ENCODE measurements around the gene GRK3. TPM values are rescaled to one million over a fixed set of nuclear protein-coding genes. Genes with fewer than 3 reads are reported as not detected.

The GRK3 gene
- total RNA-seq, 4 donors from 2014 or later: 2.0 to 12.4 (median 3.6) TPM

DNA sequence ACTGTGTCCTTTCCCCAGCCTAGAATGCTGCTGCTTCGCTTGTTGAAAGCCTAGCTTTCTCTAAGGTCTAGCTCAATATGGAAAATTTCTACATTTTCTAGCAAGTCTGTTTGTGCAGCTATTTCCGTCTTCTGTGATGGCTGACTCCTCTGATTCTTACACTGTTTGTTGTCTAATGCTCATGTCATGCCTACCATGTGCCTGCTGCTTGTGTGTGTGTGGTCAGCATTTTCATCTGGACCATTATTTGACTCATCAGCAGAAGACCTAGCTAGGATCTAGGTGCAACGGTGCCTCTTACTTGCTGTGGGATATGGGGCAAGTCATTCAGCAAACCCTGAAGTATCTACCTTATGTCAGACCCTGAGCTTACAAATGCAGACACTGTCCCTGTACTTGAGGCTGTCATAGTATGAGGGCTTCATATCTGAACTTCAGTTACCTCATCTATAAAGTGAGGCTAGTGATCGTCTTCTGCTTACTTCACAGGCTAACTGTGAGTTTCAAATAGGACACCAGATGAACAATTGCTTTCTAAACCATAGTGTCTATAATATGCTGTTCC lies 91.0 kb downstream of the GRK3 start:
- DNase-seq: no peak
- no peaks in the 10 kb centered on the region for H3K9me3 ChIP-seq
- TF ChIP-seq POLR2A (IDR thresholded peaks at IDR 0.05): no peak
- TF ChIP-seq, protein P1, sequence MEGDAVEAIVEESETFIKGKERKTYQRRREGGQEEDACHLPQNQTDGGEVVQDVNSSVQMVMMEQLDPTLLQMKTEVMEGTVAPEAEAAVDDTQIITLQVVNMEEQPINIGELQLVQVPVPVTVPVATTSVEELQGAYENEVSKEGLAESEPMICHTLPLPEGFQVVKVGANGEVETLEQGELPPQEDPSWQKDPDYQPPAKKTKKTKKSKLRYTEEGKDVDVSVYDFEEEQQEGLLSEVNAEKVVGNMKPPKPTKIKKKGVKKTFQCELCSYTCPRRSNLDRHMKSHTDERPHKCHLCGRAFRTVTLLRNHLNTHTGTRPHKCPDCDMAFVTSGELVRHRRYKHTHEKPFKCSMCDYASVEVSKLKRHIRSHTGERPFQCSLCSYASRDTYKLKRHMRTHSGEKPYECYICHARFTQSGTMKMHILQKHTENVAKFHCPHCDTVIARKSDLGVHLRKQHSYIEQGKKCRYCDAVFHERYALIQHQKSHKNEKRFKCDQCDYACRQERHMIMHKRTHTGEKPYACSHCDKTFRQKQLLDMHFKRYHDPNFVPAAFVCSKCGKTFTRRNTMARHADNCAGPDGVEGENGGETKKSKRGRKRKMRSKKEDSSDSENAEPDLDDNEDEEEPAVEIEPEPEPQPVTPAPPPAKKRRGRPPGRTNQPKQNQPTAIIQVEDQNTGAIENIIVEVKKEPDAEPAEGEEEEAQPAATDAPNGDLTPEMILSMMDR (IDR thresholded peaks at IDR 0.05): no peak
- no peak overlapping the region for H3K4me3 ChIP-seq
- no peak overlapping the region for H3K27ac ChIP-seq
- no peaks in the 10 kb centered on the region for H3K27me3 ChIP-seq
- no peaks in the 10 kb centered on the region for H3K36me3 ChIP-seq
- no peaks in the 10 kb centered on the region for H3K4me1 ChIP-seq

DNA sequence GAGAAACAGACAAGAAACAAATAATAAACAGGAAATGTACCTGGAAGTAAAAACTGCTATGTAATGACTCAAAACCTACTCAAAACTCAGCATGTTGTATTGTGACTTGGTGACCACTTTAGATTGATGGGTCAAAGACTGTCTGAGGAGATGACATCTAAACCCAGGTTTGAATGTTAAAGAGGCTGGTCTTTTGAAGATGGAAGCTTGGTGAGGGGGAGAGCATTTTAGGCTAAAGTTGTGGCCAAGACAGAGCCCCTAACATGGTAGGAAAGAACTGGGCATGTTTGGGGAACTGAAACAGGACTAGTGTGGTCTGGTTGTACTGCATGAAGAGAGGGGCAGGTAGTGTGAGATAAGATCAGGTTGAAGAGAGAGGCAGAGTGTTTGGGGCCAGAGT lies 92.2 kb downstream of the GRK3 start:
- H3K27ac ChIP-seq: peak overlapping the region in 1 of 4 donors; percentile 39
- no peak overlapping the region for H3K4me3 ChIP-seq
- H3K4me1 ChIP-seq: peaks cover 0 to 7% (median 0%) of the 10 kb centered on the region in 4 donors
- H3K27me3 ChIP-seq: no peaks in the 10 kb centered on the region
- H3K36me3 ChIP-seq: no peaks in the 10 kb centered on the region
- DNase-seq: peak in 1 of 3 donors; percentile 41
- H3K9me3 ChIP-seq: no peaks in the 10 kb centered on the region
- TF ChIP-seq, protein P1 (IDR thresholded peaks at IDR 0.05): no peak
- no peak for TF ChIP-seq POLR2A (IDR thresholded peaks at IDR 0.05)

DNA sequence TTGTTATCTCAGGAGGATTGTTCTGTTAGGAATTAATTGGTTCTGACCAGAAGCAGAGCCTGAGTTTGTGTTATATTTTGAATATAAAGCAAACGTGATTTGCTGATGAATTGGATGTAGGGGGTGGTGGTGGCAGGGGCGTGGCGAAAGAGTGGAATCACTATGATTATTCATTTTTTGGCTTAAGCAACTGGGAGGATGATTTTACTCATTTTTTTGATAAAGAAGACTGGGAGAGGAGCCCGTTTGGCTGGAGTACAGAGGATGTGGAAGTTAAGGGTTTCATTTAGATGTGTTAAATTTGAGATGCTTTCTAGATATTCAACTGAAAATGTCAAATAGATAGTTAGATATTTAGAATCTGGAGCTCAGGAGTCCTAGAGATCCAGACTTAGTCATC lies 94.2 kb downstream of the GRK3 start:
- no peaks in the 10 kb centered on the region for H3K27me3 ChIP-seq
- H3K27ac ChIP-seq: no peak overlapping the region
- no peaks in the 10 kb centered on the region for H3K9me3 ChIP-seq
- peaks cover 0 to 7% (median 0%) of the 10 kb centered on the region in 4 donors for H3K4me1 ChIP-seq
- H3K4me3 ChIP-seq: no peak overlapping the region
- no peaks in the 10 kb centered on the region for H3K36me3 ChIP-seq
- TF ChIP-seq, protein P1 (IDR thresholded peaks at IDR 0.05): no peak
- TF ChIP-seq POLR2A (IDR thresholded peaks at IDR 0.05): no peak
- no peak for DNase-seq

DNA sequence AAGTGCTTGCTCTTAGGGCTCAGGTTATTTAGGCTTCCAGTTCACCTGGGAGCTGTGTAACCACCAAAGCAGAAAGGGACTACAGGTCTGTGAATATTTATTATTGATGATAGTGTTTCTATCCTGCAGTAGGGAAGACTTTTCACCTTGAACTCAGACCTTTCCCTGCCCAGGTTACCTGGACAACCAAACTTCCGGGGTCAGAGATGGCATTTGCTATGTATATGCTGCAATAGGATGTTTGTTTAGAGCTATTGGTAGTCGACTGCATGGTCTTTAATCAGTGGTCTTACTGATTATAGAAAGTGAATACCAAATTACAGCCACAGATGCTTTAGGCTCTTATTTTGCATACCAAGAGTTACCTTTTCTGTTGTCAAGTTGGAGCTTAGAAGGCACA lies 94.9 kb downstream of the GRK3 start:
- H3K9me3 ChIP-seq: no peaks in the 10 kb centered on the region
- no peak overlapping the region for H3K4me3 ChIP-seq
- no peaks in the 10 kb centered on the region for H3K36me3 ChIP-seq
- DNase-seq: no peak
- TF ChIP-seq, protein P1 (IDR thresholded peaks at IDR 0.05): no peak
- no peak for TF ChIP-seq POLR2A (IDR thresholded peaks at IDR 0.05)
- no peaks in the 10 kb centered on the region for H3K27me3 ChIP-seq
- H3K27ac ChIP-seq: no peak overlapping the region
- H3K4me1 ChIP-seq: peaks cover 0 to 7% (median 0%) of the 10 kb centered on the region in 4 donors

DNA sequence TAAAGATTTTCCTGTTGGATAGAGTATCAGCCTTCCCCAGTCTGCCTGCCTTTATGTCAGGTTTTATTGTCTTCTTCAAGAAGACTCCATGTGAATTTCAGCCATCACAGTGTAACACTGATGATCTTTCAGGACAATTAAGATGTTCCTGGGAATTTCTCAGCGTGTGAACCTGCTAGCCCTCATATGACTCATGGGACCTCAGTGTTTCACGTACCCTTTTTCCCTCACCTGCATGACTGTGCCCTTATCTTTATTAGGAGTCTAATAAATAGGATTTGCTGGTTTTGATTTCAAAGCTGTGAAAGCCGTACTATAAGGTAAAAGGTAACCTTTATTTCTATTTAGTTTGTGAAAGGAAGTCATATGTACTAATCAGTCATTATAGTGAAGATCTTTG lies 95.9 kb downstream of the GRK3 start:
- no peak for DNase-seq
- no peak for TF ChIP-seq POLR2A (IDR thresholded peaks at IDR 0.05)
- TF ChIP-seq, protein P1 (IDR thresholded peaks at IDR 0.05): no peak
- no peaks in the 10 kb centered on the region for H3K9me3 ChIP-seq
- H3K4me3 ChIP-seq: no peak overlapping the region
- H3K27me3 ChIP-seq: no peaks in the 10 kb centered on the region
- H3K4me1 ChIP-seq: peaks cover 0 to 7% (median 0%) of the 10 kb centered on the region in 4 donors
- H3K36me3 ChIP-seq: no peaks in the 10 kb centered on the region
- no peak overlapping the region for H3K27ac ChIP-seq

DNA sequence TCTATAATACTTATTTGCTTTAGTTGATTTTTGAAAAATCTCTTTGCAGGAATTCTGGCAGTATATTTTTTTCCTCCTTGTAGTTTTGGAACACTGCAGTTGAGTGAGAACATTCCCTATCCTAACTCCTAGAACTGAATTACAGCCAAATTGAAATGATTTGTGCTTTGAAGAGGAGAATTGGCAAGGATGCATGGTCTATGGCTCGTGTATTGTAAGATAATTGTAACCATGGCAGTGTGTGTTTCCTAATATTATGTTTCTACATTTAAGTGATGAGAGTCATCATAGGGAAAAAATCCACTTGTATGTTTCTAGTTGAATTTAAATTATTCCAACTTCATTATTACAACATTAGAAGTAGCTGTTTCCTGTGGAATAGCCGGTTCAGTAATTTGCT lies 96.6 kb downstream of the GRK3 start:
- TF ChIP-seq POLR2A (IDR thresholded peaks at IDR 0.05): no peak
- TF ChIP-seq, protein P1 (IDR thresholded peaks at IDR 0.05): no peak

More for the DNA sequence above, 96.6 kb downstream of the GRK3 start:
- H3K27me3 ChIP-seq: no peaks in the 10 kb centered on the region
- DNase-seq: no peak
- no peak overlapping the region for H3K27ac ChIP-seq
- no peaks in the 10 kb centered on the region for H3K9me3 ChIP-seq
- peaks cover 0 to 7% (median 0%) of the 10 kb centered on the region in 4 donors for H3K4me1 ChIP-seq
- no peaks in the 10 kb centered on the region for H3K36me3 ChIP-seq
- H3K4me3 ChIP-seq: no peak overlapping the region

All from Peyer's patch (tissue), 4 donors.